Dermis microvascular lymphatic vessel endothelial cell (primary cell): Measurements from ENCODE around the gene PATL2. TPM values are rescaled to one million over a fixed set of nuclear protein-coding genes. Genes with fewer than 3 reads are reported as not detected.
"Not testable (repeated sequence)": the region's sequence is repeated elsewhere in the genome, so short reads cannot be mapped to it uniquely, and the experiment has no call there.

Experiments used
- DNase-seq, 2 donors: peaks; one replicate each; pipeline versions ENCODE4 v3.0.0 to v3.0.0-alpha.2; 2010; ENCODE audit warnings: low read depth in 2 of 2
- total RNA-seq: library from RNA; depleted of rRNA; stranded (reverse); fragments of >200 nt; gene quantifications from 2 replicates; pipeline ENCODE4 v1.2.1, GENCODE V29; 2014

PATL2 gene
- total RNA-seq, 1 donor from 2014 or later: under 0.01 TPM

DNA sequence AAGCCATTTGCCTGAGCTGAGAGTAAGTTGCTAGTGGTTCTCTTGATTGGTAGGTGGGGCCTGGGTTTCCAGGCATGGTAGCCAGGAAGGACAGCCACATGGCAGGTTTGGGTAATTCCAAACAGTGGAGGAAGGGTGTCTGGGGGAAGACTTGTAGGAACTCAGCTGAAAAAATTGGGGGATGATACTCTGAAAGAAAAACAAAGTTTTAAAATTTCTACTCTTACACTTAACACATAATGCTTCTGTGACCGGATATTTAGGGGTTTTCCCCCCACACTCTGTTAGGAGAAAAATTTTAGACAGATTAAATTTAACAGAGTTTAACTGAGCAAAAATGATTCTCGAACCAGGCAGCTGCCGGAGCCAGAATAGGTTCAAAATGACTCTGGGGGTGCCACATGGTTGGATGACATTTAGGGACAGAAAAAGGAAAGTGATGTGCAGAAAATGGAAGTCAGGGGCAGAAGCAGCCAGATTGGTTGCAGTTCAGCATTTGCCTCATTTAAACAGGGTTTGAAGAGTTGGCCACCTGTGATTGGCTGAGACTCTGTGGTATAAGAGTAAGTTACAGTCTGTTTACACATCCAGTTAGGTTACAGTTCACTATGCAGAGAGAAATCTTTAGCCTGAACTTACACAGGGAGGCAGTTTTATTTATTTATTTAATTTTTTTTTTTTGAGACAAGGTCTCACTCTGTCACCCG, 8.3 kb upstream of the PATL2 start:
- DNase-seq: peak in 1 of 2 donors; percentile 42

DNA sequence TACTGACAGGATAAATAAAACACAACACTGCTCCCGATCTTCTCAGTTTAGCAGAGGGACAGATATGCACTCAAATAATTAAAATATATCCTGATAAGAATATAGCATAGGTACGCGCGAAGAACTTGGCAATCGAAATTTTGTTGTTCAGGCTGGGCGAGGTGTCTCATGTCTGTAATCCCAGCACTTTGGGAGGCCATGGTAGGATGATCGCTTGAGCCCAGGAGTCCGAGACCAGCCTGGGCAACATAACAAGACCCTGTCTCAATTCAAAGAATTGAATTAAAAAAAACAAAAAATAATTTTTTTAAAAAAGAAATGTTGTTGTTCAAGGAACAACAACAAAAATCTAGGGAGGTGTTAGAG, 7.8 kb upstream of the PATL2 start:
- no peak for DNase-seq

DNA sequence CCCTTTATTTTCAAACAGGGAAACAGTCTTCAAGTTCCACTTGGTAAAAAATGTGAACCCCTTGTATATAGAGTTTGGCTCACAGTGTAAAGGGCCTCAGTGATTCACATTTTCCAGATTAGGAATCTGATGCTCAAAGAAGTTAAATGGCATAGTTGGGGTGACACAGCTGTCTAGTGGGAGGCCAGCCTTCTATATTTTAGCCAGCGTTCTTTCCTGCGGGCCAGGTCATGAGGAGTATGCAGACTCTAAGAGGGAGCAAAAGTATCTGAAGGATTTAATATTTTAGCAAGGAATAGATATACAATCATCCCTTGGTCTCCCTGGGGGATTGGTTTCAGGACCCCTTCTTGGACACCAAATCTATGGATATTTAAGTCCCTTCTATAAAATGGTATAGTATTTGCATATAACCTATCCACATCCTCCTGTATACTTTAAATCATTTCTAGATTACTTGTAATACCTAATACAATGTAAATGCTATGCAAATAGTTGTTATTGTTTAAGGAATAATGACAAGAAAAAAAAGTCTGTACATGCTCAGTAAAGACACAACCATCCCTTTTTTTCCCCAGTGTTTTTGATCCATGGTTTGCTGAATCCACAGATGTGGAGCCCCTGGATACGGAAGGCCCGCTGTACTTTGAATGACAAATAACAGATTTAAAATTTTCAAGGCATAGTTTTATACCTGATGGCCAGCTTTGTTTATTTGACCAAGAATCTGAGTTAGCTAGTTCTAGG, 7.2 kb upstream of the PATL2 start:
- DNase-seq: no peak

DNA sequence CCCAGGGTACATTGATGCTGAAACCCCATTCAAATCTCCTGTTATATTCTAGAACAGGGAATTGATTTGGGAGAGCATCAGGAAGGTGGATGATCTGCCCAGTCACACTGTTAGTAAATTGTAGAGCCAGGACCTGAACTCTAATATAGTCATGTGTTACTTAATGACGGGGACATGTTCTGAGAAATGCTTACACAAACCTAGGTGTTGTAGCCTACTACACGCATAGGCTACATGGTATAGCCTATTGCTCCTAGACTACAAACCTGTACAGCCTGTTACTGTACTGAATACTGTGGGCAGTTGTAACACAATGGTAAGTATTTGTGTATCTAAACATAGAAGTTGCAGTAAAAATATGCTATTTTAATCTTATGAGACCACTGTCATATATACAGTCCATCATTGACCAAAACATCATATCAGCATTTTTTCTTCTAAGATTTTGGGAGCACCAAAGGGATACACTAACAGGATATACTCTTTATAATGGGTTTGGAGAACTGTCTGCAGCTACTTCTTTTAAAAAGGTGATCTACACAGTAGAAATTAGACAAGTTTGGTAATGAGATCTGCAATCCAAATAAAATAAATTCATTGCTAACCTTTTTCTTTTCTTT, 6.0 kb upstream of the PATL2 start:
- DNase-seq: no peak

DNA sequence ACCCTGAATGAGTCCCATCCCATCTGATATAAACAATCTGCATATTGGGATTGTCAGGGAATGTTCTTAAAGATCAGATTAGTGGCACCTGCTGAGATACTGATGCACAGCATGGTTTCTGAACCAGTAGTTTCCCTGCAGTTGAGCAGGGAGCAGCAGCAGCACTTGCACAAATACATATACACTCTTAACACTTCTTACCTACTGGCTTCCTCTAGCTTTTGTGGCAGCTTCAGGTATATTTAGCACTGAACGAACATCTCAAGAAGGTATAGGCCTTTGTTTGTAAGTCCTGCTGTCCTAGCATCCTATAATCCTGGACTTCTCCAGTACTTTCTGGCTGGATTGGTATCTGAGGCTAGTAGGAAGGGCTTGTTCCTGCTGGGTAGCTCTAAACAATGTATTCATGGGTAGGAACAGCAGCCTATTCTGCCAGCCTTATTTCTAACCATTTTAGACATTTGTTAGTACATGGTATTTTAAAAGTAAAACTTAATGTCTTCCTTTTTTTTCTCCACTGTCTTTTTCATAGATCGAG, 4.7 kb upstream of the PATL2 start:
- DNase-seq: no peak

DNA sequence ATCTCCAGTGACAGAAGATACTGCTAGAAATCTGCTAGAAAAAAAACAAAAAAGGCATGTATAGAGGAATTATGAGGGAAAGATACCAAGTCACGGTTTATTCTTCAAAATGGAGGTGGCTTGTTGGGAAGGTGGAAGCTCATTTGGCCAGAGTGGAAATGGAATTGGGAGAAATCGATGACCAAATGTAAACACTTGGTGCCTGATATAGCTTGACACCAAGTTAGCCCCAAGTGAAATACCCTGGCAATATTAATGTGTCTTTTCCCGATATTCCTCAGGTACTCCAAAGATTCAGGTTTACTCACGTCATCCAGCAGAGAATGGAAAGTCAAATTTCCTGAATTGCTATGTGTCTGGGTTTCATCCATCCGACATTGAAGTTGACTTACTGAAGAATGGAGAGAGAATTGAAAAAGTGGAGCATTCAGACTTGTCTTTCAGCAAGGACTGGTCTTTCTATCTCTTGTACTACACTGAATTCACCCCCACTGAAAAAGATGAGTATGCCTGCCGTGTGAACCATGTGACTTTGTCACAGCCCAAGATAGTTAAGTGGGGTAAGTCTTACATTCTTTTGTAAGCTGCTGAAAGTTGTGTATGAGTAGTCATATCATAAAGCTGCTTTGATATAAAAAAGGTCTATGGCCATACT, 4.1 kb upstream of the PATL2 start:
- DNase-seq: no peak

DNA sequence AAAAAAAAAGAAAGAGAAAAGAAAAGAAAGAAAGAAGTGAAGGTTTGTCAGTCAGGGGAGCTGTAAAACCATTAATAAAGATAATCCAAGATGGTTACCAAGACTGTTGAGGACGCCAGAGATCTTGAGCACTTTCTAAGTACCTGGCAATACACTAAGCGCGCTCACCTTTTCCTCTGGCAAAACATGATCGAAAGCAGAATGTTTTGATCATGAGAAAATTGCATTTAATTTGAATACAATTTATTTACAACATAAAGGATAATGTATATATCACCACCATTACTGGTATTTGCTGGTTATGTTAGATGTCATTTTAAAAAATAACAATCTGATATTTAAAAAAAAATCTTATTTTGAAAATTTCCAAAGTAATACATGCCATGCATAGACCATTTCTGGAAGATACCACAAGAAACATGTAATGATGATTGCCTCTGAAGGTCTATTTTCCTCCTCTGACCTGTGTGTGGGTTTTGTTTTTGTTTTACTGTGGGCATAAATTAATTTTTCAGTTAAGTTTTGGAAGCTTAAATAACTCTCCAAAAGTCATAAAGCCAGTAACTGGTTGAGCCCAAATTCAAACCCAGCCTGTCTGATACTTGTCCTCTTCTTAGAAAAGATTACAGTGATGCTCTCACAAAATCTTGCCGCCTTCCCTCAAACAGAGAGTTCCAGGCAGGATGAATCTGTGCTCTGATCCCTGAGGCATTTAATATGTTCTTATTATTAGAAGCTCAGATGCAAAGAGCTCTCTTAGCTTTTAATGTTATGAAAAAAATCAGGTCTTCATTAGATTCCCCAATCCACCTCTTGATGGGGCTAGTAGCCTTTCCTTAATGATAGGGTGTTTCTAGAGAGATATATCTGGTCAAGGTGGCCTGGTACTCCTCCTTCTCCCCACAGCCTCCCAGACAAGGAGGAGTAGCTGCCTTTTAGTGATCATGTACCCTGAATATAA, 2.2 kb upstream of the PATL2 start:
- peak in 1 of 2 donors; percentile 46 for DNase-seq

DNA sequence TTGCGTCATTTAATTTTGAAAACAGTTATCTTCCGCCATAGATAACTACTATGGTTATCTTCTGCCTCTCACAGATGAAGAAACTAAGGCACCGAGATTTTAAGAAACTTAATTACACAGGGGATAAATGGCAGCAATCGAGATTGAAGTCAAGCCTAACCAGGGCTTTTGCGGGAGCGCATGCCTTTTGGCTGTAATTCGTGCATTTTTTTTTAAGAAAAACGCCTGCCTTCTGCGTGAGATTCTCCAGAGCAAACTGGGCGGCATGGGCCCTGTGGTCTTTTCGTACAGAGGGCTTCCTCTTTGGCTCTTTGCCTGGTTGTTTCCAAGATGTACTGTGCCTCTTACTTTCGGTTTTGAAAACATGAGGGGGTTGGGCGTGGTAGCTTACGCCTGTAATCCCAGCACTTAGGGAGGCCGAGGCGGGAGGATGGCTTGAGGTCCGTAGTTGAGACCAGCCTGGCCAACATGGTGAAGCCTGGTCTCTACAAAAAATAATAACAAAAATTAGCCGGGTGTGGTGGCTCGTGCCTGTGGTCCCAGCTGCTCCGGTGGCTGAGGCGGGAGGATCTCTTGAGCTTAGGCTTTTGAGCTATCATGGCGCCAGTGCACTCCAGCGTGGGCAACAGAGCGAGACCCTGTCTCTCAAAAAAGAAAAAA, 1.4 kb upstream of the PATL2 start:
- peak in 1 of 2 donors; percentile 83 for DNase-seq

DNA sequence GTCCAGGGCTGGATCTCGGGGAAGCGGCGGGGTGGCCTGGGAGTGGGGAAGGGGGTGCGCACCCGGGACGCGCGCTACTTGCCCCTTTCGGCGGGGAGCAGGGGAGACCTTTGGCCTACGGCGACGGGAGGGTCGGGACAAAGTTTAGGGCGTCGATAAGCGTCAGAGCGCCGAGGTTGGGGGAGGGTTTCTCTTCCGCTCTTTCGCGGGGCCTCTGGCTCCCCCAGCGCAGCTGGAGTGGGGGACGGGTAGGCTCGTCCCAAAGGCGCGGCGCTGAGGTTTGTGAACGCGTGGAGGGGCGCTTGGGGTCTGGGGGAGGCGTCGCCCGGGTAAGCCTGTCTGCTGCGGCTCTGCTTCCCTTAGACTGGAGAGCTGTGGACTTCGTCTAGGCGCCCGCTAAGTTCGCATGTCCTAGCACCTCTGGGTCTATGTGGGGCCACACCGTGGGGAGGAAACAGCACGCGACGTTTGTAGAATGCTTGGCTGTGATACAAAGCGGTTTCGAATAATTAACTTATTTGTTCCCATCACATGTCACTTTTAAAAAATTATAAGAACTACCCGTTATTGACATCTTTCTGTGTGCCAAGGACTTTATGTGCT, 721 bp upstream of the PATL2 start:
- DNase-seq: peak in 1 of 2 donors; percentile 47

DNA sequence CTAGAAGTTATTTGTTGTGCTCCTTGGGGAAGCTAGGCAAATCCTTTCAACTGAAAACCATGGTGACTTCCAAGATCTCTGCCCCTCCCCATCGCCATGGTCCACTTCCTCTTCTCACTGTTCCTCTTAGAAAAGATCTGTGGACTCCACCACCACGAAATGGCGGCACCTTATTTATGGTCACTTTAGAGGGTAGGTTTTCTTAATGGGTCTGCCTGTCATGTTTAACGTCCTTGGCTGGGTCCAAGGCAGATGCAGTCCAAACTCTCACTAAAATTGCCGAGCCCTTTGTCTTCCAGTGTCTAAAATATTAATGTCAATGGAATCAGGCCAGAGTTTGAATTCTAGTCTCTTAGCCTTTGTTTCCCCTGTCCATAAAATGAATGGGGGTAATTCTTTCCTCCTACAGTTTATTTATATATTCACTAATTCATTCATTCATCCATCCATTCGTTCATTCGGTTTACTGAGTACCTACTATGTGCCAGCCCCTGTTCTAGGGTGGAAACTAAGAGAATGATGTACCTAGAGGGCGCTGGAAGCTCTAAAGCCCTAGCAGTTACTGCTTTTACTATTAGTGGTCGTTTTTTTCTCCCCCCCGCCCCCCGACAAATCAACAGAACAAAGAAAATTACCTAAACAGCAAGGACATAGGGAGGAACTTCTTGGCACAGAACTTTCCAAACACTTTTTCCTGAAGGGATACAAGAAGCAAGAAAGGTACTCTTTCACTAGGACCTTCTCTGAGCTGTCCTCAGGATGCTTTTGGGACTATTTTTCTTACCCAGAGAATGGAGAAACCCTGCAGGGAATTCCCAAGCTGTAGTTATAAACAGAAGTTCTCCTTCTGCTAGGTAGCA, 657 bp downstream of the PATL2 start:
- peak in 1 of 2 donors; percentile 64 for DNase-seq

DNA sequence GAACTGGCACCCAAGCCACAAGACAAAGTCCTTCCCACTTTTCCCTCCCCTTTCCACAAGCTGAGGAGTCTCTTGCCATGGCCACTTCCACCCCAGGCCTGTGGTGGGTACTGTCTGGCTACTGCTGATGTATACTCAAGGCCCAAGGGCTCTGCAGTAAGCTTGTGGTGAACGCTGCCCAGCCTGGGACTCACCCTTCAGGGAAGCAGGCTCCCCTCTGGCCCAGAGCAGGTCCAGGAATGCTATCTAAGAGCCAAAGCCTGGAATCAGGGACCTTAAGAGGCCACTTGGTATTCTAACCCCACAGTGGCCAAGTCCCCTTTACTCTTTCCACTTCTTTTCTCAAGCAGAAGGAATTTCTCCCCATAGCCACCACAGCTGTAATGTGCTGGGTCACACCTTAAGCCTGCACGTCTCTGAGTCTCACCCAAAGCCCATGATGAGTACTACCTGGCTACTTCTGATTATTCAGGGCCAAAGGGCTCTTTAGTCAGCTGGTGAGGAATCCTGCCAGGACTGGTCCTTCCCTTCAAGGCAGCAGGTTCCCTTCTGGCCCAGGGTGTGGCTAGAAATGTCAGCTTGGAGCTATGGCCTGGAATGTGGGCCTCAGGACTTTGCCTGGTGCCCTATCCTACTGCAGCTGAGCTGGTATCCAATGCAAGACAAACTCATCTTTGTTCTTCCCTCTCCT, 4.0 kb downstream of the PATL2 start:
- no peak for DNase-seq

DNA sequence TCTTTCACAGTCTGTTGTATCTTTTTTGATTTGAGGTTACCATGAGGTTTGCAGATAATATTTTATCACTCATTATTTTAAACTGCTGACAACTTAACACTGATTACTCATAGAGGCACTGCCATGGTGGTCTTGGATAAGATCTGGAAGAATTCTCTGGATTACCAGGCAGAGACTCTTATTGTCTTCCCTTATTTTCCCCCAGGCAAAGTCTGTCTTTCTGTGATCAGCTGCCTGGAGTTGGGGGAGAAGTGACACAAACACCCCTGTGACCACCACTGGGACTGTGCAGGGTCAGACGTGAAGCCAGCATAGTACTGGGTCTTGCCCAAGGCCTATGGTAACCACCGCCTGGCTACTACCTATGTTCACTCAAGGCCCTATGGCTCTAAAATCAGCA, 4.7 kb downstream of the PATL2 start:
- DNase-seq: no peak

DNA sequence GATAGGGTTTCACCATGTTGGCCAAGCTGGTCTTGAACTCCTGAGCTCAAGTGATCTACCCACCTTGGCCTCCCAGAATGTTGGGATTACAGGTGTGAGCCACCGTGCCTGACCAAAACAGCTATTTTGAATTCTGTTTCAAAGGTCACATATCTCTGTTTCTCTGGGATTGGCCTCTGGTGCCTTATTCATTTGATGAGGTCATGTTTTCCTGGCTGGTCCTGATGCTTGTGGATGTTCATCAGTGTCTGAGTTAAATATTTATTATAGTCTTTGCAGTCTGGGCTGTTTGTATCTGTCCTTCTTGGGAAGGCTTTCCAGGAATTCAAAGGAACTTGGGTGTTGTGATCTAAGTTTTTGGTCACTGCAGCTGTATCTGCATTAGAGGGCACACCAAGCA, 5.1 kb downstream of the PATL2 start:
- DNase-seq: no peak

DNA sequence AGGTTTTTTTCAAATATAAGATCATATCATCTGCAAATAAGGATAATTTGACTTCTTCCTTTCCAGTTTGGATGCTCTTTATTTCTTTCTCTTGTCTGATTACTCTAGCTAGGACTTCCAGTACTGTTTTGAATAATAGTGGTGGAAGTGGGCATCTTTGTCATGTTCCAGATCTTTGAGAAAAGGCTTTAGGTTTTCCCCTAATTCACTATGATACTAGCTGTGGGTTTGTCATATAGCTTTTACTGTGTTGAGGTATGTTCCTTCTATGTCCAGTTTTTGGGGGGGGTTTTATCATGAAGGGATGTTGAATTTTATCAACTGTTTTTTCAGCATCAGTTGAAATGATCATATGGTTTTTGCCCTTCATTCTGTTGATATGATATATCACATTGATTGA, 10.4 kb downstream of the PATL2 start:
- not testable (repeated sequence) for DNase-seq

DNA sequence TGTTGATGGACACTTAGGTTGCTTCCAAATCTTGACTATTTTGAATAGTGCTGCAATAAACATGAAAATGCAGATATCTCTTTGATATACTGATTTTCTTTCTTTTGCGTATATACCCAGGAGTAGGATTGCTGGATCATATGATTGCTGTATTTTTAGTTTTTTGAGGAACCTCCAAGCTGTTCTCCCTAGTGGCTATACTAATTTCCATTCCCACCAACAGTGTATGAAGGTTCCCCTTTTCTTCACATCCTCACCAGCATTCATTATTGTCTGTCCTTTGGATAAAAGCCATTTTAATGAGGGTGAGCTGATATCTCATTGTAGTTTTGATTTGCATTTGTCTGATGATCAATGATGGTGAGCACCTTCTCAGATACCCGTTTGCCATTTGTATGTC, 12.5 kb downstream of the PATL2 start:
- no peak for DNase-seq

DNA sequence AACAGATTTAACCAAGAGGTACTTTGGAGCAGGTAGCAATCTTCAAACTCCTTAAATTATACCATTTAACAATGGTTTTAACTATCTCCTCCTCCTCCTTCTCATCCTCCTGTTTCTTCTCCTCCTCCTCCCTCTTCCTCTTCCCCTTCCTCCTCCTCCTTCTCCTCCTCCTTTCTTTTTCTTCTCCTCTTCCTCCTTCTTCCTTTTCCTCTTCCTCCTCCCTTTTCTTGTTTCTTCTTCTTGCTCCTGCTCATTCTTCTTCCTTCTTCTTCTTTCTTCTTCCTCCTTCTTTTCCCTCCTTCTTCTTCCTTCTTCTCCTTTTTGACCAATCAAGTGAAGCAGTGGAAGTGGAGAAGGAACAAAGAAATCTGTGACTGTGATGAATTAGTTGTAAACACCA, 14.1 kb downstream of the PATL2 start:
- no peak for DNase-seq

DNA sequence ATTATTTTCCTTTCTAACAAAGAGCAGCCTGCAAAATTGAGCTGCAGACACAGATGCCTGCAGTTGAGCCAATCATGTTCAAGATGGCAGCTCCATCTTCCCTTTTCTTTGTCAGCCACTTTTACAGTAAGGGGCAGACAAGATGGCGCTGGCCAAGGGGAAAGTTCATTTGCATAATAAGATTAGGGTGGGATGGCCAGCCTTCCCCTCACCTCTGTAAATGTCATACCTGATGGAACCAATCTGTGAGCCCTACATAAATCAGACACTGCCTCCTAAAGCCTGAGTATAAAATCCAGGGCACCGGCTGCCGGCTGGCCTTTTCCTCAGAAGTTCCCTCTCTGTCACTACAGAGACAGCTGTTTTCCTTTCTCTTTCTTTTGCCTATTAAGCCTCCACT, 15.8 kb downstream of the PATL2 start:
- DNase-seq: no peak

DNA sequence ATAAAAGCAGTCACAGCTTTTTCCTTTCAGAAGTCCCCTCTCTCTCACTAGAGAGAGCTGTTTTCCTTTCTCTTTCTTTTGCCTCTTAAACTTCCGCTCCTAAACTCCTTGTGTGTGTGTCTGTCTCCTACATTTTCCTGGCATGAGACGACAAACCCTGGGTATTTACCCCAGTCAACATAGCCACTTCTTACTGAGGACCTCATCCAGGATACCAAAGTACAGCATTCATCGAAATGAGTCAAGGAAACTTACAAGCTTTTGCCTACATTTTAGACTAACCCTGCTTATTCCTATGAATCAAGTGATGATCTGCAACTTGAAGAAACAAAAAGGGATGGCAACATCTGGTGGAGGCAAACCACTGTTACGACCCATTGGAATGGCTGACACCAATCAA, 16.7 kb downstream of the PATL2 start:
- DNase-seq: no peak
